Tibial nerve (tissue), 4 donors: Measurements from ENCODE around the gene NUPR1. TPM values are rescaled to one million over a fixed set of nuclear protein-coding genes. Genes with fewer than 3 reads are reported as not detected.

Source experiments
- DNase-seq, 2 donors: peaks; one replicate each; pipeline ENCODE4 v3.0.0-alpha.2; 2019; ENCODE audit warnings: low spot score in 2 of 2
- H3K27ac ChIP-seq, 4 donors: fragments of 200-600 bp; sonication (generic) in 3 of 4; one replicate each; pipeline ENCODE4 v1.5.1; 2017 to 2019; ENCODE audit warnings: mild to moderate bottlenecking in 1 of 4
- H3K27me3 ChIP-seq, 2 donors: fragments of 200-600 bp; sonication (generic) in 1 of 2; one replicate each; pipeline versions ENCODE4 v1.5.1 to v1.6.0; 2017 to 2019
- H3K36me3 ChIP-seq, 3 donors: fragments of 200-600 bp; sonication (generic); one replicate each; pipeline ENCODE4 v1.5.1; 2018 to 2019
- H3K4me1 ChIP-seq, 4 donors: fragments of 200-600 bp; sonication (generic) in 3 of 4; one replicate each; pipeline ENCODE4 v1.5.1; 2017 to 2019
- H3K4me3 ChIP-seq, 4 donors: fragments of 200-600 bp; sonication (generic) in 3 of 4; one replicate each; pipeline ENCODE4 v1.5.1; 2017 to 2019; ENCODE audit warnings: mild to moderate bottlenecking in 1 of 4, moderate library complexity in 1 of 4
- H3K9me3 ChIP-seq, 4 donors: fragments of 200-600 bp; sonication (generic) in 3 of 4; one replicate each; pipeline ENCODE4 v1.5.1; 2017 to 2019
- EP300 ChIP-seq, 2 donors: sonication (generic); formaldehyde crosslinking; IDR thresholded peaks; one replicate each; pipeline ENCODE4 v1.6.1; 2017; ENCODE audit warnings: antibody characterized with exemption in 2 of 2, mild to moderate bottlenecking in 1 of 2
- POLR2A ChIP-seq, 2 donors: fragments of 450-650 bp; IDR thresholded peaks; one replicate each; pipeline ENCODE4 v1.6.1; 2017; ENCODE audit warnings: antibody characterized with exemption in 2 of 2, mild to moderate bottlenecking in 2 of 2, moderate library complexity in 2 of 2
- WGBS, 2 donors: methylation state at CpG; one replicate each; pipeline ENCODE4 v1.1.5; 2018; 5-methylcytosine and 5-hydroxymethylcytosine counted together
- total RNA-seq, 4 donors: library from RNA; depleted of rRNA; stranded (reverse); fragments of >200 nt; gene quantifications; one replicate each; pipeline ENCODE4 v1.1.0, GENCODE V29; 2016
- TF ChIP-seq, protein P1 (sequence below), 5 experiments: fragments of 200-600 bp in 3 of 5; fragments of 450-650 bp in 2 of 5; sonication (generic) in 3 of 5; IDR thresholded peaks; one replicate each; pipeline ENCODE4 v1.5.1; 2016 to 2019; ENCODE audit warnings: antibody characterized with exemption in 5 of 5, mild to moderate bottlenecking in 3 of 5, moderate library complexity in 2 of 5

The NUPR1 gene
- total RNA-seq, 4 donors from 2014 or later: 33.0 to 57.2 (median 53.4) TPM

- no peak for DNase-seq
- Histone ChIP-seq H3K9me3 (no peaks in the 10 kb centered on the region), H3K4me1 (no peaks in the 10 kb centered on the region), H3K27ac (no peak overlapping the region), H3K4me3 (no peak overlapping the region), H3K27me3 (no peaks in the 10 kb centered on the region), H3K36me3 (no peaks in the 10 kb centered on the region)
- 72 to 77% methylated on average over 2 to 4 of the region's 7 CpGs for WGBS, 2 donors
- TF ChIP-seq, protein P1, sequence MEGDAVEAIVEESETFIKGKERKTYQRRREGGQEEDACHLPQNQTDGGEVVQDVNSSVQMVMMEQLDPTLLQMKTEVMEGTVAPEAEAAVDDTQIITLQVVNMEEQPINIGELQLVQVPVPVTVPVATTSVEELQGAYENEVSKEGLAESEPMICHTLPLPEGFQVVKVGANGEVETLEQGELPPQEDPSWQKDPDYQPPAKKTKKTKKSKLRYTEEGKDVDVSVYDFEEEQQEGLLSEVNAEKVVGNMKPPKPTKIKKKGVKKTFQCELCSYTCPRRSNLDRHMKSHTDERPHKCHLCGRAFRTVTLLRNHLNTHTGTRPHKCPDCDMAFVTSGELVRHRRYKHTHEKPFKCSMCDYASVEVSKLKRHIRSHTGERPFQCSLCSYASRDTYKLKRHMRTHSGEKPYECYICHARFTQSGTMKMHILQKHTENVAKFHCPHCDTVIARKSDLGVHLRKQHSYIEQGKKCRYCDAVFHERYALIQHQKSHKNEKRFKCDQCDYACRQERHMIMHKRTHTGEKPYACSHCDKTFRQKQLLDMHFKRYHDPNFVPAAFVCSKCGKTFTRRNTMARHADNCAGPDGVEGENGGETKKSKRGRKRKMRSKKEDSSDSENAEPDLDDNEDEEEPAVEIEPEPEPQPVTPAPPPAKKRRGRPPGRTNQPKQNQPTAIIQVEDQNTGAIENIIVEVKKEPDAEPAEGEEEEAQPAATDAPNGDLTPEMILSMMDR (IDR thresholded peaks at IDR 0.05): no peak
- TF ChIP-seq EP300 (IDR thresholded peaks at IDR 0.05): no peak
- TF ChIP-seq POLR2A (IDR thresholded peaks at IDR 0.05): no peak
These were observed 24.5 kb downstream of the NUPR1 start for GRCh38 chr16:28514246-28514645.

DNA sequence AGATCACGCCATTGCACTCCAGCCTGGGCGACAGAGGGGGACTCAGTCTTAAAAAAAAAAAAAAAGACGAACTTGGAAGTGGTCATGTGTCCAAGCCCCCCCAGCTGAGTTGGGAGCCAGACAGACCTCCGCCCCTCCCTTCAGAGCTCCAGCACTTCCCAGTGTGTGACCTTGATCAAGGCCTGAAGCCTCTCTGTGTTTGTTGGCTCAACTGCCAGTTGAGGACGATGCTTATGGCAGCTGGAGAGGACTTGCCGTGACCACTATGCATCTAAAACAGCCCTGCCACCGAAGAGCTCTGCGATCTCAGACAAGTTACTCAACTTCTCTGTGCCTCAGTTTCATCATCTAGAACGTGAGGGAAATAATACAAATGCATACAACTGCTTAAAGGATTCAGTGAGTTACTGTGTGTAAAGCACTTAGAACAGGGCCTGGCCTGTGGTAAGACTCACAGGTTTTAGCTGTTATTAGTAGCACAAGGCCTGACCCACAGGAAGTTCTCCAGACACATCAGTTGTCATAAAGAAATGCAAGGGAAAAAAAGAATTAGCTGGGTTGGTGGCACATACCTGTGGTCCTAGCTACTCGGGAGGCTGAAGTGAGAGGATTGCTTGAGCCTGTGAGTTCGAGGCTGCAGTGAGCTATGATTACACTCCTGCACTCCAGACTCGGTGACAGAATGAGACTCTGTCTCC, 25.1 kb downstream of the NUPR1 start:
- no peak overlapping the region for H3K27ac ChIP-seq
- H3K36me3 ChIP-seq: no peaks in the 10 kb centered on the region
- TF ChIP-seq POLR2A (IDR thresholded peaks at IDR 0.05) (no peak), EP300 (IDR thresholded peaks at IDR 0.05) (no peak)
- TF ChIP-seq, protein P1 (IDR thresholded peaks at IDR 0.05): no peak
- no peaks in the 10 kb centered on the region for H3K9me3 ChIP-seq
- no peaks in the 10 kb centered on the region for H3K27me3 ChIP-seq
- DNase-seq: no peak
- WGBS, 2 donors: 74 to 79% methylated on average over 12 of the region's 12 CpGs
- H3K4me1 ChIP-seq: no peaks in the 10 kb centered on the region
- H3K4me3 ChIP-seq: no peak overlapping the region

GRCh38 chr16:28511801-28512789, 26.7 kb downstream of the NUPR1 start:
- Histone ChIP-seq H3K4me3 (no peak overlapping the region), H3K4me1 (peaks cover 0 to 5% (median 1%) of the 10 kb centered on the region in 4 donors), H3K27ac (no peak overlapping the region), H3K27me3 (no peaks in the 10 kb centered on the region), H3K9me3 (no peaks in the 10 kb centered on the region), H3K36me3 (no peaks in the 10 kb centered on the region)
- no peak for DNase-seq
- no peak for TF ChIP-seq POLR2A (IDR thresholded peaks at IDR 0.05)
- WGBS, 2 donors: 81 to 82% methylated on average over 21 of the region's 21 CpGs

GRCh38 chr16:28511031-28511430, 27.7 kb downstream of the NUPR1 start:
- TF ChIP-seq POLR2A (IDR thresholded peaks at IDR 0.05): no peak
- TF ChIP-seq, protein P1 (IDR thresholded peaks at IDR 0.05): no peak
- TF ChIP-seq EP300 (IDR thresholded peaks at IDR 0.05): no peak
- Histone ChIP-seq H3K36me3 (no peaks in the 10 kb centered on the region), H3K27me3 (no peaks in the 10 kb centered on the region), H3K9me3 (no peaks in the 10 kb centered on the region), H3K4me1 (peaks cover 0 to 5% (median 1%) of the 10 kb centered on the region in 4 donors), H3K27ac (no peak overlapping the region), H3K4me3 (no peak overlapping the region)
- no peak for DNase-seq
- WGBS, 2 donors: 91 to 93% methylated on average over 3 of the region's 3 CpGs

- DNase-seq: no peak
- no peak overlapping the region for H3K4me3 ChIP-seq
- H3K4me1 ChIP-seq: peaks cover 0 to 5% (median 1%) of the 10 kb centered on the region in 4 donors
- WGBS, 2 donors: 59 to 62% methylated on average over 14 of the region's 14 CpGs
- no peaks in the 10 kb centered on the region for H3K36me3 ChIP-seq
- H3K27me3 ChIP-seq: no peaks in the 10 kb centered on the region
- peak in 1 of 2 donors; percentile 11 for TF ChIP-seq EP300 (IDR thresholded peaks at IDR 0.05)
- TF ChIP-seq, protein P1 (IDR thresholded peaks at IDR 0.05): no peak
- no peaks in the 10 kb centered on the region for H3K9me3 ChIP-seq
- no peak overlapping the region for H3K27ac ChIP-seq
These were observed 33.2 kb downstream of the NUPR1 start for GRCh38 chr16:28505489-28506137.
